Neural crest cell (in vitro differentiated cells): ENCODE results near the gene MEF2C. TPM values are rescaled to one million over a fixed set of nuclear protein-coding genes. Genes with fewer than 3 reads are reported as not detected.

ENCODE experiments used
- DNase-seq: peaks from one replicate; pipeline ENCODE4 v3.0.0; 2021; ENCODE audit warnings: low read depth, mixed read lengths, low spot score
- H3K27ac Mint-ChIP-seq: one replicate; pipeline ENCODE4 v1.8.0; 2021; ENCODE audit warnings: mild to moderate bottlenecking, mixed read lengths; ENCODE audit not compliant: unreplicated experiment
- H3K27me3 Mint-ChIP-seq: 2 replicates; pipeline ENCODE4 v1.8.0; 2021; ENCODE audit warnings: low read depth, mild to moderate bottlenecking, mixed read lengths
- H3K36me3 Mint-ChIP-seq: 2 replicates; pipeline ENCODE4 v1.8.0; 2021; ENCODE audit warnings: low read depth, mild to moderate bottlenecking, mixed read lengths
- H3K4me1 Mint-ChIP-seq: 2 replicates; pipeline ENCODE4 v1.8.0; 2021; ENCODE audit warnings: mixed read lengths
- H3K4me3 Mint-ChIP-seq: one replicate; pipeline ENCODE4 v1.8.0; 2021; ENCODE audit warnings: mild to moderate bottlenecking, mixed read lengths
- H3K9me3 Mint-ChIP-seq: 2 replicates; pipeline ENCODE4 v1.8.0; 2021; ENCODE audit warnings: mixed read lengths
- CTCF ChIP-seq: fragments of 200-600 bp; sonication (generic); conservative IDR thresholded peaks from 2 replicates; pipeline ENCODE4 v1.5.0; 2021; ENCODE audit warnings: antibody characterized with exemption, mild to moderate bottlenecking
- total RNA-seq: library from RNA; stranded (reverse); gene quantifications from 2 replicates; pipeline ENCODE4 v1.2.1, GENCODE V29; 2021

The MEF2C gene
- total RNA-seq, 1 donor from 2014 or later, result 46.0 TPM

GRCh38 chr5:88693071-88693932 is 189.7 kb downstream of the MEF2C start:
- TF ChIP-seq CTCF, result no peak
- Mint-ChIP-seq H3K27ac (no peak overlapping the region), H3K36me3 (peaks cover 3% of the 10 kb centered on the region), H3K27me3 (peaks cover 99% of the 10 kb centered on the region), H3K4me1 (peaks cover 29% of the 10 kb centered on the region), H3K4me3 (peak overlapping the region; percentile 29), H3K9me3 (no peaks in the 10 kb centered on the region)
- DNase-seq, result no peak

- Mint-ChIP-seq H3K4me1 (peaks cover 29% of the 10 kb centered on the region), H3K9me3 (no peaks in the 10 kb centered on the region), H3K27ac (no peak overlapping the region), H3K4me3 (peak overlapping the region; percentile 15), H3K36me3 (peaks cover 3% of the 10 kb centered on the region), H3K27me3 (peaks cover 99% of the 10 kb centered on the region)
- no peak for TF ChIP-seq CTCF
- DNase-seq, result no peak
Measured at GRCh38 chr5:88691945-88692868, 190.8 kb downstream of the MEF2C start.

- Mint-ChIP-seq H3K9me3 (no peaks in the 10 kb centered on the region), H3K27me3 (peaks cover 100% of the 10 kb centered on the region), H3K27ac (no peak overlapping the region), H3K36me3 (peaks cover 3% of the 10 kb centered on the region), H3K4me1 (peaks cover 29% of the 10 kb centered on the region), H3K4me3 (peak overlapping the region; percentile 79)
- DNase-seq, result no peak
- TF ChIP-seq CTCF, result no peak
Measured at GRCh38 chr5:88691230-88691582, 191.8 kb downstream of the MEF2C start.

GRCh38 chr5:88690409-88691229 is 192.4 kb downstream of the MEF2C start:
- TF ChIP-seq CTCF, result peak; percentile 98
- peaks cover 29% of the 10 kb centered on the region for H3K4me1 Mint-ChIP-seq
- no peak overlapping the region for H3K27ac Mint-ChIP-seq
- H3K9me3 Mint-ChIP-seq, result no peaks in the 10 kb centered on the region
- peaks cover 100% of the 10 kb centered on the region for H3K27me3 Mint-ChIP-seq
- peak overlapping the region; percentile 79 for H3K4me3 Mint-ChIP-seq
- peaks cover 3% of the 10 kb centered on the region for H3K36me3 Mint-ChIP-seq
- peak; percentile 68 for DNase-seq
